H1 (cell line): ENCODE measurements around the gene BGN. TPM values are rescaled to one million over a fixed set of nuclear protein-coding genes. Genes with fewer than 3 reads are reported as not detected.

ENCODE experiments used
- CTCF ChIA-PET: fragments of 300-600 bp; sonication (Branson Sonifier 250); formaldehyde crosslinking; loops from one replicate; lab custom pipeline; 2021; ENCODE audit not compliant: partially characterized antibody; lab: Charles Lee
- POLR2A ChIA-PET: fragments of 300-600 bp; sonication (Branson Sonifier 250); formaldehyde crosslinking; loops from one replicate; lab custom pipeline; 2021; ENCODE audit warnings: inconsistent platforms; ENCODE audit not compliant: partially characterized antibody; lab: Charles Lee
- DNase-seq, 2 experiments: peaks; one replicate each; pipeline versions ENCODE4 v3.0.0 to v3.0.0-alpha.2; 2010 to 2022; ENCODE audit warnings: low spot score in 2 of 2, low read depth in 1 of 2, mixed read lengths in 1 of 2
- FAIRE-seq: peaks from 2 replicates; lab custom pipeline; 2011; peaks lifted over from hg19 to GRCh38; lab: Jason Lieb, UNC
- H2AFZ ChIP-seq: 2 replicates; pipeline ENCODE4 v1.8.1; 2012; ENCODE audit warnings: low read length, inconsistent platforms
- H2AK5ac ChIP-seq: 2 replicates; pipeline ENCODE4 v1.6.1; 2013; ENCODE audit warnings: low read depth, low read length
- H2BK120ac ChIP-seq: replicated peaks from 2 replicates; pipeline ENCODE3; 2013; ENCODE audit warnings: low read depth, low read length, inconsistent platforms
- H2BK12ac ChIP-seq: 2 replicates; pipeline ENCODE4 v1.6.1; 2013; ENCODE audit warnings: low read depth, low read length
- H2BK15ac ChIP-seq: 2 replicates; pipeline ENCODE4 v1.6.1; 2013; ENCODE audit warnings: low read length
- H2BK20ac ChIP-seq: 2 replicates; pipeline ENCODE4 v1.6.1; 2013; ENCODE audit warnings: low read length
- H2BK5ac ChIP-seq: 2 replicates; pipeline ENCODE4 v1.6.1; 2013; ENCODE audit warnings: low read depth, low read length
- H3K14ac ChIP-seq: 2 replicates; pipeline ENCODE4 v1.6.1; 2013; ENCODE audit warnings: inconsistent platforms; ENCODE audit not compliant: insufficient read length
- H3K18ac ChIP-seq: 2 replicates; pipeline ENCODE4 v1.6.1; 2013; ENCODE audit warnings: low read length; ENCODE audit errors: extremely low read depth
- H3K23ac ChIP-seq: 2 replicates; pipeline ENCODE4 v1.6.1; 2013; ENCODE audit warnings: inconsistent platforms; ENCODE audit not compliant: insufficient read length
- H3K23me2 ChIP-seq: 2 replicates; pipeline ENCODE4 v1.6.1; 2013; ENCODE audit warnings: low read depth, low read length
- H3K27ac ChIP-seq: 2 replicates; pipeline ENCODE4 v1.6.1; 2011; ENCODE audit warnings: low read depth, low read length, inconsistent platforms
- H3K27me3 ChIP-seq, 4 experiments: replicated peaks in 1 of 4; 1 replicate in 1 of 4; 2 replicates in 3 of 4; pipeline versions ENCODE4 v1.6.1 to v1.8.1; 2011 to 2013; ENCODE audit warnings: low read length in 3 of 4, mild to moderate bottlenecking in 3 of 4, inconsistent platforms in 2 of 4, mixed read lengths in 2 of 4, moderate library complexity in 1 of 4; ENCODE audit not compliant: control insufficient read depth in 3 of 4, insufficient read depth in 3 of 4; ENCODE audit errors: extremely low read depth in 1 of 4
- H3K36me3 ChIP-seq, 4 experiments: 2 replicates each; pipeline versions ENCODE4 v1.6.1 to v1.8.1; 2011 to 2013; ENCODE audit warnings: mild to moderate bottlenecking in 4 of 4, low read length in 3 of 4, moderate library complexity in 2 of 4, control low read depth in 1 of 4, inconsistent platforms in 1 of 4; ENCODE audit not compliant: insufficient read depth in 4 of 4, control insufficient read depth in 2 of 4
- H3K4ac ChIP-seq: replicated peaks from 2 replicates; pipeline ENCODE3; 2013; ENCODE audit warnings: low read length, low read depth, mixed read lengths, inconsistent platforms; ENCODE audit not compliant: insufficient read length
- H3K4me1 ChIP-seq, 4 experiments: replicated peaks in 1 of 4; 1 replicate in 1 of 4; 2 replicates in 3 of 4; pipeline versions ENCODE4 v1.6.1 to v1.8.1; 2011 to 2013; ENCODE audit warnings: low read length in 3 of 4, inconsistent platforms in 2 of 4, mixed read lengths in 1 of 4; ENCODE audit not compliant: insufficient read depth in 4 of 4, control insufficient read depth in 3 of 4
- H3K4me2 ChIP-seq, 2 experiments: 2 replicates each; pipeline versions ENCODE4 v1.6.1 to v1.8.1; 2011 to 2013; ENCODE audit warnings: low read depth in 2 of 2, low read length in 2 of 2, control low read depth in 1 of 2, inconsistent platforms in 1 of 2, mild to moderate bottlenecking in 1 of 2; ENCODE audit not compliant: insufficient read depth in 1 of 2
- H3K4me3 ChIP-seq, 4 experiments: fragments of 200-600, 300-600 bp in 1 of 4; sonication (generic), shearing (Covaris generic), sonication (Bioruptor Twin) in 1 of 4; 2 replicates each; pipeline versions ENCODE4 v1.5.1 to v1.8.1; 2011 to 2016; ENCODE audit warnings: low read length in 4 of 4, low read depth in 3 of 4, control low read depth in 2 of 4, inconsistent platforms in 2 of 4, mild to moderate bottlenecking in 2 of 4, mixed read lengths in 1 of 4, moderate library complexity in 1 of 4; ENCODE audit not compliant: insufficient read depth in 2 of 4; ENCODE audit errors: extremely low read depth in 1 of 4
- H3K56ac ChIP-seq: replicated peaks from 2 replicates; pipeline ENCODE3; 2013; ENCODE audit warnings: low read depth, mild to moderate bottlenecking, mixed read lengths, low read length, inconsistent platforms; ENCODE audit not compliant: insufficient read length
- H3K79me1 ChIP-seq: 2 replicates; pipeline ENCODE4 v1.6.1; 2013; ENCODE audit warnings: low read depth, low read length, control low read depth
- H3K79me2 ChIP-seq, 2 experiments: 2 replicates each; pipeline versions ENCODE4 v1.6.1 to v1.8.1; 2012 to 2013; ENCODE audit warnings: low read length in 2 of 2, mild to moderate bottlenecking in 2 of 2, inconsistent platforms in 1 of 2; ENCODE audit not compliant: insufficient read depth in 2 of 2, control insufficient read depth in 1 of 2
- H3K9ac ChIP-seq, 4 experiments: replicated peaks in 1 of 4; 1 replicate in 1 of 4; 2 replicates in 3 of 4; pipeline versions ENCODE4 v1.6.1 to v1.8.1; 2011 to 2013; ENCODE audit warnings: low read depth in 3 of 4, low read length in 3 of 4, control low read depth in 2 of 4, mild to moderate bottlenecking in 2 of 4, moderate library complexity in 2 of 4, inconsistent platforms in 1 of 4; ENCODE audit errors: extremely low read depth in 1 of 4
- H3K9me3 ChIP-seq, 2 experiments: 2 replicates each; pipeline versions ENCODE4 v1.6.1 to v1.8.1; 2012 to 2013; ENCODE audit warnings: mild to moderate bottlenecking in 2 of 2, moderate library complexity in 2 of 2, control low read depth in 1 of 2, inconsistent platforms in 1 of 2, low read depth in 1 of 2, low read length in 1 of 2, mixed read lengths in 1 of 2; ENCODE audit not compliant: insufficient read depth in 2 of 2
- H4K20me1 ChIP-seq, 2 experiments: replicated peaks in 1 of 2; 2 replicates each; pipeline versions ENCODE3 to v1.8.1; 2011 to 2013; ENCODE audit warnings: inconsistent platforms in 2 of 2, low read length in 2 of 2, mild to moderate bottlenecking in 1 of 2; ENCODE audit not compliant: insufficient read depth in 2 of 2, control insufficient read depth in 1 of 2
- H4K5ac ChIP-seq: 2 replicates; pipeline ENCODE4 v1.6.1; 2013; ENCODE audit warnings: low read length, low read depth, mixed read lengths, inconsistent platforms; ENCODE audit not compliant: insufficient read length
- H4K8ac ChIP-seq: 2 replicates; pipeline ENCODE4 v1.8.0; 2013; ENCODE audit warnings: mild to moderate bottlenecking, moderate library complexity, low read length, inconsistent platforms; ENCODE audit not compliant: insufficient read depth; ENCODE audit errors: extremely low read depth
- H4K91ac ChIP-seq: replicated peaks from 2 replicates; pipeline ENCODE3; 2013; ENCODE audit warnings: low read length, mixed read lengths, inconsistent platforms; ENCODE audit not compliant: insufficient read length
- NRF1 ChIP-seq: IDR thresholded peaks from 2 replicates; pipeline ENCODE4 v1.6.1; 2011; ENCODE audit warnings: mild to moderate bottlenecking, low read depth, low read length, improper control_type of control experiment
- WGBS, 2 experiments: shearing (Covaris generic) in 1 of 2; methylation state at CpG; one replicate each; pipeline versions ENCODE4 v1.1.6 to v1.1.7; 2013 to 2015; ENCODE audit warnings: low lambda C conversion rate in 2 of 2, mixed read lengths in 2 of 2, inconsistent platforms in 1 of 2, low coverage in 1 of 2, missing lambda C conversion rate in 1 of 2; ENCODE audit not compliant: insufficient replicate concordance in 2 of 2, insufficient coverage in 1 of 2, insufficient read length in 1 of 2; ENCODE audit errors: extremely low coverage in 1 of 2, missing lambda C conversion rate in 1 of 2; 5-methylcytosine and 5-hydroxymethylcytosine counted together
- polyA plus RNA-seq, 7 experiments: library from polyadenylated mRNA; depleted of rRNA in 3 of 7; stranded (reverse) in 5 of 7; unstranded in 2 of 7; fragments of >200 nt in 5 of 7; fragments of 200-250 nt in 2 of 7; gene quantifications; 1 replicate in 5 of 7; 2 replicates in 1 of 7; 4 replicates in 1 of 7; pipeline versions ENCODE4 v1.2.1 to v1.2.3, GENCODE V29; 2011 to 2013; ENCODE audit warnings: missing spikeins in 2 of 7, mixed read lengths in 2 of 7
- total RNA-seq: library from RNA; stranded (reverse); fragmentation: NEBNext Ultra II Directional; extraction: Animal tissue kit (Norgen Biotek cat#: 25700); gene quantifications from 2 replicates; pipeline ENCODE4 v1.2.1, GENCODE V29; 2021

Gene BGN
- total and polyA plus RNA-seq, 2 of the 8 experiments (the other 6 are each of a cell fraction or from before 2014, with no cell fraction given): 1.8 to 2.4 TPM

DNA sequence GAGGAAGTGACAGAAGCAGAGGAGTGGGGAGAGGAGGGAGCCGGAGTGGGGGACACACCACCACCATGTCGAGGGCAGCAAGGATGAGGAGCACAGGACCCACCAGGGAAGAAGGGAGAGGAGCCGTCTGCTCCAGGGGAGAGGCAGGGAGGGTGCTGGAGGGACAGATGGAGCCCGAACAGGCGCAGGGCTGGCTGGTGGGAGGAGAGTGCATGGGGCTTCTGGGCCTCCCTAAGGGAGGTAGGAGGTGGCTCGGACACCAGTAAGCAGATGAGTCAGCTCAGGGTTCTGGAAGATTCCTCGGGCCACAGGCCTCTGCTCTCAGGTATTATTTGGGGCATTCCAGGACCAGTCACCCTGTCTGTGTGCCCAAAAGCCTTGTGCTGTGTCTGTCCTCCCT is 52.4 kb downstream of the BGN start:
- FAIRE-seq: no peak
- Histone ChIP-seq H3K4me3 (no peak overlapping the region), H2BK12ac (no peak overlapping the region), H3K23me2 (no peaks in the 10 kb centered on the region), H2BK120ac (no peak overlapping the region), H4K5ac (no peak overlapping the region), H4K20me1 (no peaks in the 10 kb centered on the region), H3K4me2 (no peak overlapping the region), H2BK5ac (no peak overlapping the region), H3K4me1 (no peaks in the 10 kb centered on the region; a peak in 1 of 7 replicates), H2AFZ (no peak overlapping the region), H2BK15ac (no peak overlapping the region), H2AK5ac (no peak overlapping the region), H3K9me3 (no peaks in the 10 kb centered on the region), H3K56ac (no peak overlapping the region), H4K91ac (no peak overlapping the region), H3K79me1 (no peaks in the 10 kb centered on the region), H3K27me3 (no peaks in the 10 kb centered on the region), H3K18ac (no peak overlapping the region), H3K4ac (no peak overlapping the region), H3K27ac (no peak overlapping the region), H3K79me2 (no peaks in the 10 kb centered on the region), H3K23ac (no peak overlapping the region), H3K14ac (no peak overlapping the region), H4K8ac (no peak overlapping the region), H3K9ac (no peak overlapping the region), H3K36me3 (no peaks in the 10 kb centered on the region), H2BK20ac (no peak overlapping the region)
- DNase-seq: no peak
- CTCF ChIA-PET: interaction anchor here (0.9 to 1.8 kb wide), 7 partner anchors 8 to 98 kb away, joined by 3 to 7 read pairs (median 4); no protein-coding TSS in a partner anchor
- POLR2A ChIA-PET: no interaction called here
- 77% methylated on average over 5 of the region's 7 CpGs; no CpG with 5 or more reads in 1 of the 2 experiments for WGBS, 2 experiments
- TF ChIP-seq NRF1: no peak
